ENCODE measurements around the gene FGF18.
"Not testable (repeated sequence)": the region's sequence is repeated elsewhere in the genome, so short reads cannot be mapped to it uniquely, and the experiment has no call there.

Gene FGF18

GRCh38 chr5:171476701-171477100 lies 57.3 kb downstream of the FGF18 start:
- no peak for DNase-seq

GRCh38 chr5:171477101-171477500 lies 57.7 kb downstream of the FGF18 start:
- DNase-seq: no peak

DNA sequence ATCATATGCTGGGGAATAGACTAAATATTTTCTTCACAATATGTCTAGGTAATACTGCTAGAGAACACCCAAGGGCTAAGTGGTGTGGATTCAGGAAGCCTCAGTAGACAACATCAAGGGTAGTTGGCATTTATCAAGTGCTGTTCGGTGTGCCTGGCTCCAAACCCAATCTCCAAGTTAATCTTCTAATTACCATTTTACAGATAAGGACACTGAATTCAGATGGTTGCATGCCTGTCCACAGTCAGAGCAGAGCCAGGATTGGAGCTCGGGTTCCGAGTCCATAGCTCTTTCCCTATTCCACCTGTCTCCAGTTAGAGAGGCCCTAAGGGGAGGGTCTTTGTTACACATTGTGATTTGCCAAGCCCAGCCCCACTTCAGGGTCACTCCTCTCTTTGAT lies 58.2 kb downstream of the FGF18 start:
- no peak for DNase-seq

DNA sequence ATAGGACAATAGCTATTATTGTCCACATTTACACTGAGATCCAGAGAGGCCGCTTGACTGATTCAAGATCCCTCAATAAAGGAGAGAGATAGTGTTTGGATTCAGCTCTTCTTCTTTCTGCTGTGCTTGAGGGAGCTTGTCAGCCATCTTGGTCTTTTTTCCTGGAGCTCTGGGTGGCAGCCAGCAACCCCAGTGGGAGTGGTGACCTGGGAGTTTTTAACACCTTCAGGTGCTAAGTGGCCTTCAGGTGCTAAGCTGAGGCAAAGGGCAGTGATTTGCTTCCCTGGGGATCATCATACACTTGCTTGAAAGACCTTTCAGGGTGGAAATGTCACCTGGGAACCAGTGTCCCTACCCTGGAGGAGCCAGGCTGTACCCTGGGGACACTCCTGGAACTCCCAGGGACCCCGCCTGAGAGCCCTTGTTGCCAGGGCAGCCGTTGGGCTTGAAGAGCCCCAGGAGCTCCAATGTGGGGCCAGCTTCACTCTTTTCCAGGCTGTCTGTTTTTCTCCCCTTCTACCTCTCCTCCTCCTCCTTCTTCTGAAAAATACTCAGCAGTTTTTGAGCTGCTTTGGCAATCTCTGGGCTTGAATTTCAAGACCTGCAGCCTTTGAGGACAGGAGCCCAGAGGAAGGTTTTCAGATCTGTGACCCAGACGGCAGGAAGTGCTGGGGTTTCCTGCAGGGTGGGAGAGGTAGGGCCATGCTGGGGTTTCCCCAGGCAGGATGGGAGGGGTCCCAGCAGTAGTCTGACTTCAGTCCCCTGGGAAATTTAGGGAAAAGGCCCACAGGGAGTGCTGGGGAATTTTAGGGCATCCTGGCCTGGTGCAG lies 59.7 kb downstream of the FGF18 start:
- no peak for DNase-seq

GRCh38 chr5:171479776-171480125 lies 60.3 kb downstream of the FGF18 start:
- DNase-seq: no peak

- no peak for DNase-seq
Measured at GRCh38 chr5:171480239-171480638, 60.8 kb downstream of the FGF18 start.

DNA sequence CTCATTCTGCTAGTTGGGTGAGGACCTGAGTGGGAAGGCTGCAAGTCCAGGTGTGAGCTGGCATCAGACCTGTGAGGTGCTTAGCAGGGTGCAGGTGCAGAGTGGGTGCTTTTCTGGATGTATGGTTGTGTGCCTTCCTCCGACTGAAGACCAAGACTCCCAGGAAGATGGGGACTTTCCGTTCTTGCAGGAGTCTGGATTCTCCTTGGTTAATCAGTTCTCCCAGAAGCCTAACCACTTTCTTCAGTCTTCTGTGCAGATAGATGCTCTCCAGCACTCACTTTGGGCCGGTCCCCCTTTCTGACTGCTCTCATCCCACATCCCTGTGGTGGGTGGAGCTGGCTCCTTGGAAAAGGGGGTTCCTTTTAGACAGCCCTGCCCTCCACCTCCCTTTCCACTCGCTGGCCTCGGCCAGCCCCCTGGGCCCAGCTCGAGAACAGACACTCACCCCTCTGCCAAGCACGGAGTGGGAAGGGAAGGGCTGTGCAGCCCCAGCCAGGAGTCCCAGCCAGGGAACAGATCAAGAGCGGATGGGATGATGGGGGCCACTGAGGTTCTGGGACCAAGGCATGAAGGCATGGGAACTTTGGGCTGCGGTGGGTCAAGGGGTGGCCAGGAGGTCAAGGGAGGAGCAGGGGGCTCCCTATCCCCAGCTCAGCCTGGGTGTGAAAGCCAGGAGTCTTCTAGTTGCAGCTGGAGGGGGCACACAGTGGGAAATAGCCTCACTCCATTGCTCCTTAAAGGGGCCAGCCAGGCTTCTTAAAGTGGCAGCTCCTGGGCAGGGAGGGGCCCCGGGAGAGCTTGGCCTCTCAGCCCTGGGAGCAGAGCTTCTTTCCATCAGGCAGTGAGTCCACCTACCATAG lies 62.4 kb downstream of the FGF18 start:
- DNase-seq: no peak

DNA sequence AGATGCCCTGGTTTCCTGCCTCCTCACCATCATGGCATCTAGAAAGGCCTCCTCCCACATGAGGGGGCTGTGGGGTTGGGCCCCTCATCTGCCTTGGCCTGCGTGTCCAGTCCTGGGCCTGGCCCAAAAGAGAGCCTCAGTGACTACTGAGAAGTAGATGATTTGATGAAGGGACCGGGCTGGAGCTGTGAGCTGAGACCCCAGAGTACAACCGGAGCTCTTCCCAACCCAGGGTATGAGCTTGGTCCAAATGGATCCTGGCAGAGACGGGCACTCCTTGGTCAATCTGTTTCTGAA lies 62.9 kb downstream of the FGF18 start:
- no peak for DNase-seq

DNA sequence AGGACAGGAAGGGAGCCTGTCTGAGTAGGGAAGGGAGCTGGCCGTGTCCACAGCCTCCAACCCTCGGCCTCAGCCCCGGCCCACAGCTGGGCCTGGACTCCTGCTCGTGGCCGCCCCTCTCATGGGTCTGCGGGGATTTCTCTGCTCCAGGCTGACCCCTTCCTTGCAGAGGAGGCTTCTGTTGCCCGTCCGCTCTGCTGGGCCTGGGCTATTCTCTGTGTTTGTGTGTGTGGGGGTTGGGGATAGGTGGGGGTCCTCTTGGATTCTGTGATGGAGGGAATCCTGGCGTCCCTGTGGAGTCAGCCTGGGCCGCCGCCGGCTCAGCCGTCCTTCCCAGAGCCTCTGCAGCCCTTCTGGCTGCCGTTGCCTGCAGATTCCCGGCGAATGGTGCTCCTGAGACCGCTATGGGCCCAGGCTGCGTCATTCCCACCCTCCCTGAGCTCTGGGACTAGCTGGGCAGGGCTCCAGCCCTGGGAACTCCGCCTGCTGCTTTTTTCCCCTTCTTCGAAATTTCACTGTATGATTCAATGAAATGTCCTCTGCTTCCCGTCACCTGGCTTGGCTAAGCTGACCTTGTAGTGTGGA lies 64.2 kb downstream of the FGF18 start:
- DNase-seq: no peak

DNA sequence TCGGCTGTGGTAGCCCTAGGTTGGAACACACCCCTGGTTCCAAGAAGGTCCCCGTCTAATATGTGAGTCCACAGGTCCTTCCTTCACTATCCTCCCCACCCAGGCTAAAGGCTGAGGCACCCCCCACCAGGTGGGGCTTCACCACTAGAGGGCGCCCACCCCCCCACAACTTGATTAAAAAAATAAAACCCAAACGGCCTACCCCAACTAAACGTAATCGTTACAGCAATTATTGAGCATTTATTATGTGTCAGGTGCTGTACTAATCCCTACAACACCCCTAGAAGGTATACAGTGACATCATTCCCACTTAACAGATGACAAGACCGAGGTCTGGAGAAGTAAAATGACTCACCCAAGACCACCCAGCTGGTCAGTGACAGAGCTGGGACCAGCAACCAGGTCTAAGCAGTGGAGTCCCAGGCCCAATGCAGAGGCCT lies 65.0 kb downstream of the FGF18 start:
- no peak for DNase-seq

DNA sequence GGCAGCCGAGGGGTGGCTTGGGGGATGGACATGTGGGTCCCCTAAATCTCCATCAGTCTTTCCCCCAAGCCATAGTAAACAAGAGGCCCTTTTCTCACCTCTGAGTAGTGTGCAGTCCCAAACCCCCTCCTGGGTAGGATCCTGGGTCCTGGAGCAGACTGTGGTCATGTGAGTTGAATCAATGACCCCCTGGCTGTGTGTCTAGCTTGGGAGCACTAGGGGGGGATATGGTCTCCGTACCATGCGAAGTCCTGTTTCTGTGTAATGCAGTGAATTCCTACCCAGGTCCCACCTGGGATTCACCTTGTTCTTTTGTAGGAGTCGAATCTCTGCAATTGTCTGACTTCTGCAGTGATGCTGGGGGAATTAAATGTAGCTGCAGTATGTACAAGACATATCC lies 66.2 kb downstream of the FGF18 start:
- no peak for DNase-seq

DNA sequence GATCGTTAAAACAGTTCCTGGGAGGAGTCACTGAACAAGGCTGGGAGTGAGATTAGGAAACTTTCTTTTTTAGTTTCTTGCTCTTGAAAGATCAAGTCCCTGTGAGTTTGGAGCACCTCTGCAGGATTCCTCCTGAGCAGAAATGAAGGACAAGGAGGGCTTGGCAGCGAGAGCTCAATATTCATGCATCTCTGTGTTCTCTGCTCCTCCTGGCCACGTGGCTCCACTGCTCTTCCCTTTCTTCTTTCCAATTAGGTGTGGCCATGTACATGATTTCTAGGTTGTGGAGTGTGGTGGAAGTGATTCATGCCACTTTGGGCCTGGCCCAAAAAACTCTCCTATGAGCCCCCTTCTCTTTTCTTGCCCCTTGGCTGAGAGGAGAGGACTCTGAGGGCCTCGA lies 67.2 kb downstream of the FGF18 start:
- no peak for DNase-seq

DNA sequence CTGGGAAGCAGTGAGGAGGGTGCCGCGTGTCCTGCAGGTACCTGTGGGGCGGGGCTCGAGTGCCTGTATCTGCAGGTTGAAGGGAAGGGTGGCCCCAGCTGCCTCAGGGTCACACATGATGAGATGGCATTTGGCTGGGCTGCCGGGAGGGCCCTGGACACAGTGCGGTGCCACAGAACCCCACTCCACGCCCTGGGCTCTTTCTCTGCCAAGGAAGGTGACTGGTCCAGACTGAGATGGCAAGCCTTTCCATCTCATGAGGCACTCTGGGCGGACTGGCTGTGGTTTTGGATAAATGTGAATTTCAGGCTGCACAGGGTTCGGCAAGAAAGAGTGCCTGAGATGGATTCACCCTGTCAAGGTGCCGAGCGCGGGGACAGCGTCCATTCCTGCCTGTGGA lies 69.4 kb downstream of the FGF18 start:
- no peak for DNase-seq

- DNase-seq: no peak
Measured at GRCh38 chr5:171492781-171493180, 73.3 kb downstream of the FGF18 start.

GRCh38 chr5:171493646-171494393 lies 74.4 kb downstream of the FGF18 start:
- DNase-seq: no peak

DNA sequence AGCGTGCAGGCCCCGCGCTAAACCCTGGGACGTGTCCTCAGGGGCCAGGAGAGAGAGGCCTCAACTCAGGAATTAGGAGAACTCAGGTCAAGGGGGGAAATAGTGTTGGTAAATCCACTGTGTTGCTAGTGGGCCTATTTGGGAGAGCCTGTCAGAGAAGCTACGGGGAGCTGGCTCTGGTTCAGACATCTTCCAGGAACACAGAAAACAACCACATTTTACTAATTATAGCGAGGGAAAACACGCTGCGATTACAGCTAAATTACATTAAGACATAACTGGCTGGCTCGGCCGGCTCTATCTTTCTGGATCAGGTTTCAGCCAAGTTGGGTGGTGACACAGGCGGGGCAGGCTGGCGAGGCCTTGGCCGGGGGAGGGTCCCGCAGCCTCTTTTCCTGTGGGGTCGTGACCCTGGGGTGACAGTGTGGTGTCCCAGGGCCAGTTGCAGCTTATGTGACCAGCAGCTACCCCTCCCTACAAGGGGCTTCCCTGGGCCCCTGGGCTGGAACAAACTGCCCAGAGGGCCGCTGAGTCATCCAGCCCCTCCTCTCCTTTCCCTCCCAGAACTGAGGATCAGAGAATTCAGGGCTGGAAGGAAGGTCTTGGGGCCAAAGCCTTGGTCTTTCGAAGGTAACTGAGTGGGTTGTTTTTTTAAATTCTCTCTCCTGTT lies 75.1 kb downstream of the FGF18 start:
- peak; percentile 30 for DNase-seq

DNA sequence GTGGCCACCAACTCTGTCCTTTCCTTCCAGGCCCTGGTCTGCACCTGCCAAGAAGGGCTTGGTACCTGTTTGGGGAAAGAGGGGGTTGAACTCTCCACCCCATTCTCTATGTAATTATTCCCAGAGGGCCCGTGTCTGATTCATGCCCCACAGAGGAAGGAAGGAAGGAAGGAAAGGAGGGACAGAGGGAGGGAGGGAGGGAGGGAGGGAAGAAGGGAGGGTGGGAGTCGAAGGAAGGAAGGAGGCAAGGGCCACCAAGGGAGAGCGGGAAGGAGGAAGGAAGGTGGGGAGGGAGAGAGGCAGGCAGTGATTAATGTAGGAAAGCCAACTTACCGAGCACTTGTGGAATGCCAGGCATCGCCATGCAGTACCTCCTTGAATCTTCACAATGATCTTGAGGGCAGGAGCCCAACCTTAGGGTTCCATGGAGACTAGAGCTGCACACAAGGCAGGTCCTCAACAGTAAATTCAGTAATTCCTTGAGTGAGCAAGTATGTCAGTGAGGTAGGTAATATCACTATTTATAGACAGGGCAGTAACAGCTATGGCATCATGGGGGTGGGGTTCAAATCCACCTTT lies 75.8 kb downstream of the FGF18 start:
- no peak for DNase-seq

DNA sequence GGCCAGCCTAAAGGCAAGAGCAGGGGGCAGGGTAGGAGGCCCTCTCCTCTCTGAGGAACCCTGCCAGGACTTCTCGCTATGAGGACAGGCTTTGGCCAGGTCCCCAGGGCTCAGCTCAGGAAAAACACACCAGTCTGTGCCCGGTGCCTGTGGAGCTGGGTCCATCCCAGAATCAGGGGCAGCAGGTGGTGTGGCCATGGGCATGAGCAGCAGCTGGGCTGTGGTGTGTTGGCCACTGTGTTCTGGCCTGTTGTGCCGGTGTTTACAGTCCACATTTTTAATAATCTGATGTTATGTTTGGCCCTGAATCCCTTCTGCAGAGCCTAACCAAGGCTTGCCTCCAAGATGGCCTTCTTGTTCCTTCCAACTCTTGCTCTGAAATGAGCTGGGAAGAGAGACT lies 77.0 kb downstream of the FGF18 start:
- no peak for DNase-seq

- not testable (repeated sequence) for DNase-seq
Measured at GRCh38 chr5:171497494-171497893, 78.0 kb downstream of the FGF18 start.

- DNase-seq: no peak
Measured at GRCh38 chr5:171498166-171498565, 78.7 kb downstream of the FGF18 start.

- DNase-seq: no peak
Measured at GRCh38 chr5:171499611-171500010, 80.2 kb downstream of the FGF18 start.

DNA sequence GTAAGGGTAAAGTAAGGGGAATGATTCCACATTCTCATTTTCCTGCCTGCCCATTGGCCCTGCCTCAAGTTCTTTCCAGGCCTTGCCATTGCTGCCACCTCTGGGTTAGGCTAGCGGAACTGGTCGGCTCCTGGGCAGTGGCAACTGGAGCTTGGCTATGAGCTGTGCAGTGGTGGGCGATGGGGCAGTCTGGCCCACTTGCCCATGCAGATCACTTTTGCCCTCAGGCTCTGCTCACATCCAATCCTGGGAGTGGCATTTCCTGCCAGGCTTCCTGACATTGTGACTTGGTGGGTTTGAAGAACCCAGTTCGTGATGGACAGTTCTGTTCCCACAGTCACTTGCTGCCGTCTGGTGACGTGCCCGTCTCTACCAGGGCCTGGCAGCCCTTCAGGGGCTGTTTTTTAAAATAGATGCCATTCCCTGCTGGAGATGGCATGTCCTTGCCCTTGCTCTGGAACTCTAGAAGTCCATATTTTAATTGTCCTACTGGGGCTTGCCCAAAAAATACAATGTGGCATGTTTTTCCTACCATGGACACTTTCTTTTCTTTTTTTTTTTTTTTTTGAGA lies 86.1 kb downstream of the FGF18 start:
- no peak for DNase-seq
